ENCODE data around the gene TLE4. TPM values are rescaled to one million over a fixed set of nuclear protein-coding genes. Genes with fewer than 3 reads are reported as not detected.

Gene TLE4
- total RNA-seq, 4 donors from 2014 or later, result 19.3 to 87.5 (median 41.5) TPM

- Histone ChIP-seq H3K4me3 (no peak overlapping the region), H3K4me1 (peaks cover 0 to 38% (median 20%) of the 10 kb centered on the region in 4 donors), H3K27me3 (no peaks in the 10 kb centered on the region), H3K9me3 (no peaks in the 10 kb centered on the region), H3K36me3 (no peaks in the 10 kb centered on the region), H3K27ac (no peak overlapping the region)
- in situ Hi-C loops (cut with MboI; ENCODE audit: low pct_ligation_motif_present in 1 of 4, low pct_unique_long_range_greater_than_20kb in 1 of 4, low sequenced_read_pairs in 3 of 4), result no loop called here
- no peak for DNase-seq
- intact Hi-C loops (cut with DNase I; ENCODE audit: low total_unique reads), result no loop called here
- 38 to 44% methylated on average over 1 to 3 of the region's 3 CpGs for WGBS, 2 donors (ENCODE audit: low coverage in 1 of 2)
- TF ChIP-seq POLR2A (IDR thresholded peaks at IDR 0.05) (no peak), CTCF (IDR thresholded peaks at IDR 0.05) (no peak), POLR2AphosphoS5 (IDR thresholded peaks at IDR 0.05) (no peak), EP300 (IDR thresholded peaks at IDR 0.05; ENCODE audit: low read depth) (no peak)
Observed at GRCh38 chr9:79581794-79582193, 10.0 kb downstream of the TLE4 start.

- Histone ChIP-seq H3K36me3 (no peaks in the 10 kb centered on the region), H3K4me1 (peaks cover 0 to 30% (median 20%) of the 10 kb centered on the region in 4 donors), H3K27me3 (no peaks in the 10 kb centered on the region), H3K9me3 (no peaks in the 10 kb centered on the region), H3K4me3 (no peak overlapping the region), H3K27ac (peak overlapping the region in 1 of 4 donors; percentile 4)
- peak; percentile 31 for DNase-seq
- TF ChIP-seq CTCF (IDR thresholded peaks at IDR 0.05), result no peak
- no peak for TF ChIP-seq POLR2A (IDR thresholded peaks at IDR 0.05)
- TF ChIP-seq POLR2AphosphoS5 (IDR thresholded peaks at IDR 0.05), result no peak
- TF ChIP-seq EP300 (IDR thresholded peaks at IDR 0.05; ENCODE audit: low read depth), result no peak
- intact Hi-C loops (cut with DNase I; ENCODE audit: low total_unique reads) (no loop called here), in situ Hi-C loops (cut with MboI; ENCODE audit: low pct_ligation_motif_present in 1 of 4, low pct_unique_long_range_greater_than_20kb in 1 of 4, low sequenced_read_pairs in 3 of 4) (no loop called here)
- WGBS, 2 donors (ENCODE audit: low coverage in 1 of 2), result 75 to 76% methylated on average over 6 to 10 of the region's 10 CpGs
Observed at GRCh38 chr9:79583952-79584654, 12.3 kb downstream of the TLE4 start.

GRCh38 chr9:79584655-79584982, 12.9 kb downstream of the TLE4 start:
- in situ Hi-C loops (cut with MboI; ENCODE audit: low pct_ligation_motif_present in 1 of 4, low pct_unique_long_range_greater_than_20kb in 1 of 4, low sequenced_read_pairs in 3 of 4), result no loop called here
- H3K27ac ChIP-seq, result no peak overlapping the region
- H3K4me3 ChIP-seq, result no peak overlapping the region
- intact Hi-C loops (cut with DNase I; ENCODE audit: low total_unique reads), result no loop called here
- TF ChIP-seq POLR2A (IDR thresholded peaks at IDR 0.05), result no peak
- TF ChIP-seq EP300 (IDR thresholded peaks at IDR 0.05; ENCODE audit: low read depth), result no peak
- TF ChIP-seq CTCF (IDR thresholded peaks at IDR 0.05), result no peak
- TF ChIP-seq POLR2AphosphoS5 (IDR thresholded peaks at IDR 0.05), result no peak
- H3K27me3 ChIP-seq, result no peaks in the 10 kb centered on the region
- no peaks in the 10 kb centered on the region for H3K36me3 ChIP-seq
- no peaks in the 10 kb centered on the region for H3K9me3 ChIP-seq
- peaks cover 0 to 28% (median 20%) of the 10 kb centered on the region in 4 donors for H3K4me1 ChIP-seq
- no peak for DNase-seq
- 74% methylated on average over 2 of the region's 2 CpGs for WGBS, 2 donors (ENCODE audit: low coverage in 1 of 2)

GRCh38 chr9:79588488-79589223, 16.9 kb downstream of the TLE4 start:
- Histone ChIP-seq H3K27ac (no peak overlapping the region), H3K4me3 (no peak overlapping the region), H3K36me3 (no peaks in the 10 kb centered on the region), H3K27me3 (no peaks in the 10 kb centered on the region), H3K9me3 (no peaks in the 10 kb centered on the region), H3K4me1 (peaks cover 0 to 13% (median 5%) of the 10 kb centered on the region in 4 donors)
- TF ChIP-seq POLR2AphosphoS5 (IDR thresholded peaks at IDR 0.05), result no peak
- intact Hi-C loops (cut with DNase I; ENCODE audit: low total_unique reads) (no loop called here), in situ Hi-C loops (cut with MboI; ENCODE audit: low pct_ligation_motif_present in 1 of 4, low pct_unique_long_range_greater_than_20kb in 1 of 4, low sequenced_read_pairs in 3 of 4) (no loop called here)
- WGBS, 2 donors (ENCODE audit: low coverage in 1 of 2), result 71 to 74% methylated on average over 3 of the region's 3 CpGs
- no peak for DNase-seq
